OCI-M2 (cell line): ENCODE results near the gene RRP15.
"Not testable (repeated sequence)": the region's sequence is repeated elsewhere in the genome, so short reads cannot be mapped to it uniquely, and the experiment has no call there.

Source experiments
- DNase-seq: peaks from one replicate; lab custom pipeline; 2025; ENCODE audit not compliant: unreplicated experiment; lab: John Stamatoyannopoulos, UW

The RRP15 gene

DNA sequence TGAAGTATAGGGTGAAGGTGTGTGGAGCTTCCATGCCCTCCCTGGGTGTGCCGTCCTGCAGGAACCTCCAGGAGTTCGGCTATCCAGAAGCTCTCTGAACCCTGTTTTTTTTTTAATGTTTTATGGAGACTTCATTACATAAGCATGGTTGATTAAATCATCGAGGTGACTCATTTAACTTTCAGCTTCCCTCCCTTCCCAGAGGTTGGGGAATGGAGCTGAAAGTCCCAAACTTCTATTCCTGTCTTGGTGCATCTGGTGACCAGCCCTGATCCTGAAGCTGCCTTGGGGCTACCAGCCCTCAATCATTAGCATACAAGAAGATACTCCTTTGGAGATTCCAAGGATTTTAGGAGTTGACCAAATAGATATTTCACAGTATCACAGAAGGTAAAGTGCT lies 9.5 kb downstream of the RRP15 start:
- no peak for DNase-seq

DNA sequence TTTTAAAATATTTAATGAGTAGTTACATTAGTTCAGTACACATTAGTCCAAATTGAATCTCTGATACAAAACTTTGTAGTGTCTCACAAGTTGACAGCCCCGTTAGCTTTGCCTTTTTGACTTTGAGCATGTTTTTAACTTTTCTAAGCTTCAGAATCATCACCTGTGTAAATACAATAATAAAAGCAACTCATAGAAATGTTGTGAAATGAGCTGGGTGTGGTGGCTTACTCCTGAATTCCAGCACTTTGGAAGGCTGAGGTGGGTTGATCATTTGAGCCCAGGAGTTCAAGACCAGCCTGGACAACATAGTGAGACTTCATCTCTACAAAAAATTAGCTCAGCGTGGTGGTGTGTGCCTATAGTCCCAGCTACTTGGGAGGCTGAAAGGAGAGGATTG lies 11.1 kb downstream of the RRP15 start:
- no peak for DNase-seq

DNA sequence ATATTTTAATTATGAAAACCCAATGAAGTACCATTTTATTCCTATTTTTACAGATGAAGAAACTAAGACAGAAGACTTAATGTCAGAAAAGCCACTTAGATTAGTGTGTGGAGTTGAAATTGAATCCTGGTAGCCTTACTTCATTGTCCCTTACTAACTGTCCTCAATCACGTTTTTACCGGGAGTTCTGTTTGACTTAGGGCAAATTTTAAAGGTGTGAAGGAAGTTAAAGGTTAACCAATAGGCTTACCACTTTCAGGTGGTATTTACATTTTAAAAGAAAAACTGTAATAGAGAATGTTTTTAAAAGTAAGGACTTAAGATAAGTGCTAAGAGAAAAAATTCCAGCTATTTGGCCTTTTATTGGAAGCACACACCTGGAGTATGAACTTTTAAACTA lies 12.4 kb downstream of the RRP15 start:
- no peak for DNase-seq

GRCh38 chr1:218297867-218298266 lies 12.8 kb downstream of the RRP15 start:
- DNase-seq: no peak

DNA sequence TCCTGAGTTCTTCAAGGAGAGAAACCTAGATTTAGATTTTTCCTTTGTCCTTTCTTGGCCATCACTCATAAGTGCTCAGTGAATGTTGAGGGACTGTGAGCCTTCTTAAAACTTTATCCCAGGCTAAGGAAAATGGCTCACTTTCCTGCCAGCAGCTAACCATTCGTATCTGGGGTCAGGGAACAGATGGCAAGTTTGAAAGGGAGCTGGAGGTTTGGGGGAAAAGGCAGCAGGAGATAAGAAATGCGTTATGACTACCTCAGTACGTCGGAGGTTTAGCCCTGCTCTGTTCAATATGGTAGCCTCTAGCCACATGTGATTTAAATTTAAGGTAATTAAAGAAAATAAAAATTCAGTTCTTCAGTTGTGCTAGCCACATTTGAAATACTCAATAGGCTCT lies 13.3 kb downstream of the RRP15 start:
- no peak for DNase-seq

- DNase-seq: no peak
Measured at GRCh38 chr1:218299416-218299815, 14.3 kb downstream of the RRP15 start.

DNA sequence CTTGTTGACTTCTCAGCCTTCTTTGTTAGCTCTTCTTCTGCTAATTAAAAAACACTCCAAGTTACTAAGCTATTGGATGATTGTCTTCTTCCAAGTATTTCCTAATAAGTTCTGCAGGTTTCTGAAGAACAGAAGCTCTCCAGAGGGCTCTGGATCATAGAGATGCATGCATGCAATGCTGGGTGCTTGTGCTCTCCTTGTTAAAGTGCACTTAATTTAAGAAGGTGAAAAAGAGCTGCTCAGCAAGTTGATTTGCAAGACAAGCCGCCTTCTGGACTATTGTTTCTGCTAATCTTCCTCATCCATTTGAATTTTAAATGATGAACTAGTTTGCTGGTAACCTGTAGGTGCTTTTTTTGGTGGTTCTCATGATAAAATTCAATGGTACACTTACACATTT lies 16.1 kb downstream of the RRP15 start:
- no peak for DNase-seq

DNA sequence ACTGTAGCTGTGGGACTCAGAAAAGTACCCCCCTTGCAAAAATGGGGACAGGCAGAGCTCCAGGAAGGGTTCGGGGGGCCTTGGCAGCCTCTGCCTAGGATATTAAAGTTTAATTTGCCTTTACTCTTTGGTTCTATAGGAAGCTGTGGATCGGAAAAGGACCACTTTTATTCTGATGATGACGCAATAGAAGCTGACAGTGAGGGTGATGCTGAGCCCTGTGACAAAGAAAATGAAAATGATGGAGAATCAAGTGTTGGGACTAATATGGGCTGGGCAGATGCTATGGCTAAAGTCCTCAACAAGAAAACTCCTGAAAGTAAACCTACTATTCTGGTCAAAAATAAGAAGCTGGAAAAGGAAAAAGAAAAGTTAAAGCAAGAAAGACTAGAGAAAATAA lies 17.1 kb downstream of the RRP15 start:
- no peak for DNase-seq

DNA sequence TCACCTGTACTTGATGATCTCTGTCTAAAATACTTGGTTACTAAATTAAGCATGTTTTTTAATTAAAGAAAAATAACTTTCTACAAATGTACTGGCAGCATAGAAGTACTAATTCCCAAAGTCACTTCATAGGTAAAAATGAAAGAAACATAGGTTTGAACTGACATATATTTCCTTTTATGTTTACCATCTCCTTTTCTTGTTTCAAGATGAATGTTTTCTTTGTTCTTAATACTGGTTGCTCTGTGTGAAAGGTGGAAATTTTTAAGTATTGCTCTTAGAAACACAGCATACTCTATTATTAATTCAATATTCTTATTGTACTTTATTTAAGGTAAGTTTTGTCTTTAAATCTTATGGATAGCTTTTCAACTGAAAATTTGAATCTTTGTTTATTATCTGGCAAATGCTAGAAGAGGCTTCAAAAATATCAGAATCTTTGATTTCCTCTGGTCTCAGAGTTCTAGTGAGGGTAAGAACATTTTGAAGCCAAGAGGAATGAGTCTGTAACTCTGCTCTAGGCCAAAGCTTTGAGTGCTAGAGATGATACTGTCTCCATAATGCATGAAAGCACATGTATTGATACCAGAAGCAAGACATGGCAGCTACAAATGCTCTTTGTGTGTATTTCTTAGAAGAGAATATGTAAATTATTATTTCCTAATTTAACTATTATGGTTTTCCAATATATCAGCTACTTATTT lies 18.2 kb downstream of the RRP15 start:
- DNase-seq: no peak

- DNase-seq: peak; percentile 44
Measured at GRCh38 chr1:218304281-218305039, 19.4 kb downstream of the RRP15 start.

- DNase-seq: no peak
Measured at GRCh38 chr1:218305472-218306064, 20.5 kb downstream of the RRP15 start.

DNA sequence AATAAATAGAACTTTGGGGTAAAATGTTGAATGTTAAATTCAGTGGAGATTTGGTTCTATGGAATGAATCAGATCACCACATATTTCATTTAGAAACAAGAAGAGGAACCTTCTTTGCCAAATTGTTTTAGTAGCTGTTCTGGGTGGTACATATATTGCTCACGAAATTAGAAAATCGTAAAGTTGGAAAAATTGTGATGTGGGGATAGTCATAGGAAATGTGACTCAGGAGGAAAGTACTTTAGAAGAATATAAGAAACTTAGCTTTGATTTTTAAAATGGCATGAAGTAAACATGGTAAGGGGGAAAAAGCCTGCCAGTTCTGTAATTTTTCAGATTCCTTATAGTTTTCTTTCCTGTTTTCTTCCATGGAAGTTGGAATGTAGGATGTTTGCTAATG lies 27.4 kb downstream of the RRP15 start:
- no peak for DNase-seq

- DNase-seq: no peak
Measured at GRCh38 chr1:218314316-218314715, 29.2 kb downstream of the RRP15 start.

GRCh38 chr1:218315638-218316037 lies 30.5 kb downstream of the RRP15 start:
- DNase-seq: no peak

- DNase-seq: no peak
Measured at GRCh38 chr1:218317061-218317460, 32.0 kb downstream of the RRP15 start.

GRCh38 chr1:218320182-218320581 lies 35.1 kb downstream of the RRP15 start:
- not testable (repeated sequence) for DNase-seq

GRCh38 chr1:218322762-218323161 lies 37.7 kb downstream of the RRP15 start:
- no peak for DNase-seq

DNA sequence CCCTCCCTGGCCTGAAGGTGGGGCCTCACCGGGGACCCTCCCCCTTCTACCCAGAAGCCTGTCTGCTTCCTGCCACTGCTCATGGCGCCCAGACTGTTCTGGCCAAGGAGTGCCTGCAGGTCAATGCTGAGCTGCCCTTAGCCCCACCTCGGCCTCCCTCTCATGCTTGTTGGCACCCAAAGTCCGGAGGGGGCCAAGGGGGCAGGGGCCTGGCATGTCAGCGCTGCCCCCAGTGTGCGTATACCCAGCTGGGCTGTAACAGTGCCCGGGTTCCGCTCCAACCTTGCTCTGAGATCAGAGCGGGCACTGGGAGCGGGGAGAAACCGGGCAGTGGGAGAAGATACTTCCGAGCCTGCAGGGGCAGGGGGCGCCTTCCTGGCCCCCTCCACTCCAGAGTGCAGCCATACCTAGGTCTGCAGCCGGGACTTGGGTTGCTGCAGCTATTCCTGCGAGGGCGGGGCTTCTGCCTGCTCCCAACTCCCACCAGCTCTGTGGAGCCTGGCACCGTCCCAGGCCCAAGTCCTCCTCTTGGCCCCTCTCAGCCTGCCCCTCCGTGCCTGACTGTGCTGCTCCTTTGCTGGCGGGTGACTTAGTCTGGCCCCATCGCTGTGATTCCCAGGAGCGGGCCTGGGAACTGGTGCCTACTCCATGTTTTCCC lies 38.6 kb downstream of the RRP15 start:
- DNase-seq: no peak

GRCh38 chr1:218324226-218324580 lies 39.1 kb downstream of the RRP15 start:
- no peak for DNase-seq

- no peak for DNase-seq
Measured at GRCh38 chr1:218328769-218329168, 43.7 kb downstream of the RRP15 start.

- DNase-seq: no peak
Measured at GRCh38 chr1:218330043-218330623, 45.0 kb downstream of the RRP15 start.
